Ecto neural progenitor cell (in vitro differentiated cells): ENCODE data around the gene MINDY2.
"Not testable (repeated sequence)": the region's sequence is repeated elsewhere in the genome, so short reads cannot be mapped to it uniquely, and the experiment has no call there.

Experiments
- DNase-seq: peaks from one replicate; pipeline ENCODE4 v3.0.0-alpha.2; 2018; ENCODE audit warnings: low spot score

Gene MINDY2

GRCh38 chr15:58883926-58884325, 112.8 kb downstream of the MINDY2 start:
- DNase-seq = not testable (repeated sequence)

GRCh38 chr15:58886921-58887320, 115.8 kb downstream of the MINDY2 start:
- DNase-seq = no peak

DNA sequence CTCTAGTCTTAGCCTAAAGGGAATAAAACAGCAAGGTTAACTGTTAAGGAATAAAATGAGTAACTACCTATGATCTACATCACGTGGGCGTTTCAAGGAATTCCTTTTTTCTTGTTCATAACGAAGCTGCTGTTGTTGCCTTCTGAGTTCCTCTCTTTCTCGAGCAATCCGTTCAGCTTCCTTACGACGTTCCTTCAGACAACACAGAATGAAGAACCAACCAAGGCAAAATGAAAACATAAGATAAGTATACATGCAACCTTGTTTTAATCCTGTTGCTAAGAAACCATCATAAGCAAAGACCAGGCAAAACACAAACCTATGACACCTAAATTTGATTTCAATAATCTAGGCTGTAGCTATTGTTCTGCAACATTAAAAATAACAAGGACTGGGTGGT, 118.3 kb downstream of the MINDY2 start:
- no peak for DNase-seq

- DNase-seq = no peak
Observed at GRCh38 chr15:58898150-58898680, 127.1 kb downstream of the MINDY2 start.

GRCh38 chr15:58900631-58901030, 129.5 kb downstream of the MINDY2 start:
- DNase-seq = no peak

DNA sequence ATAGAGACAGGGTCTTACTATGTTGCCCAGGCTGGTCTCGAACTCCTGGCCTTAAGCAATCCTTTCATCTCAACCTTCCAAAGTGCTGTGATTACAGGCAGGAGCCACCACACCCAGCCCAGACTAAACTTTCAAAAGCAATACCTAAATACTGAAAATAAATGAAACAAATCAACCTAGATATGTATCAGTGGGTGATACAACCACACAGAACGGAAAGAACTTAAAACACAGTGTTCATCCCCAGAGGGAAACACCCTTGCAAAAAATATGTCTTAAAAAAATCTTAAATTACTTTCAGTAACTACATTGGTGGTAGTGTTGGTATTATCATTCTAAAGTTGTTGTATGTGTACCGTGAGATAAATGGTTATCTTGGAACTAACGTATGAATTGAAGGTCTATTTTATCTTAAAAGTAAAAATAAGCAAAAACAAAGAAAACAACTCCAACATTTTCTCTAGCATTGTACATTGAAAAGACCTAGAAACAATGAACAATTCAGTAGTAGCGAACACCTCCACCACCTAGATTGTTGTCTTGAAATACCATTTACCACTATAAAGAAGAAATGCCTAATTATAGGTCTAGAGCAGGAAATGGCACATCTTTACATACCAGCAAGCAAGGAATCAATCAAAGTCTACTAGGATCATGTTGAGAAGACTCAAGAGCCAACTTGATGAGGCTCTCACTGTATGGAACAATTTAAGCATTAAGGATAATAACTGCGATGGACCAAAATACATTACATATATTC, 137.6 kb downstream of the MINDY2 start:
- no peak for DNase-seq

DNA sequence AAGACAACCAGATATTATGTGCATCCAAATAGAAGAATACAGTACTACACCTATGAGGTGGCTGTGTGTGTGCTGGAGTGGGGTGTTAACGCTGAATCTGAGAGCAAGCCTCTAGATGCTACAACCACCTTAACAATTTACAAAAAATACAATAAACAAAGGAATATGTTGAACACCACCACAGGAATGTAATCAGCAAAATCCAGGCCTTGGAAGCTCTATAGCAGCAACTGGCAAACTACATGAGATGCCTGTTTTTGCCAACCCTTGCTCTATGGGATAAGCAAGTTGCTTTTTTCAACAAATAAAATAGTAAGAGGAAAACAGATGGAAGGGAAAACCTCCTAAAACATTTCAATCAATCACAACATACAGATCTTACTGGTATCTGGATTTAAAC, 138.5 kb downstream of the MINDY2 start:
- DNase-seq = no peak

DNA sequence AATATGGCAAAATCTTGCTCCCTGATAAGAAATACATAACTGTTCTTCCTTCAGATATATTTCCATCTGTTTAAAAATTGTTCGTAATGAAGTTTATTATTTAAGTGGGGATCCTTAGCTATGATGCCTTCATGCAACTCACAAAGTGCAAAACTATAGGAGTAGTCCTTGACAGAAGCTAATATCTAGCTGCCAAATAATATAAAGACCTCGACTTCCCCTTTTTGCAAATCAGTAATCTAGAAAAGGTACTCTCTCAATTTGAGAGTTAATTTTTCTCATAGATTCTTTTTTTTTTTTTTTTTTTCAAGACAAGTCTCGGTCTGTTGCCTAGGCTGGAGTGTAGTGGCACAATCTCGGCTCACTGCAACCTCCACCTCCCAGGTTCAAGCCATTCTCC, 139.4 kb downstream of the MINDY2 start:
- no peak for DNase-seq
